Astrocyte (in vitro differentiated cells and primary cell): ENCODE measurements around the gene NOS1AP.

Experiments used
- EZH2 ChIP-seq: IDR thresholded peaks from 2 replicates; pipeline ENCODE4 v1.6.1; 2012; ENCODE audit warnings: mild to moderate bottlenecking, low read length, inconsistent platforms; ENCODE audit not compliant: insufficient read depth
- TF ChIP-seq, protein P1 (sequence below): IDR thresholded peaks from 2 replicates; pipeline ENCODE4 v1.5.1; 2011; ENCODE audit warnings: low read depth, mild to moderate bottlenecking, inconsistent platforms, low read length, moderate library complexity; ENCODE audit not compliant: insufficient read depth

DNA sequence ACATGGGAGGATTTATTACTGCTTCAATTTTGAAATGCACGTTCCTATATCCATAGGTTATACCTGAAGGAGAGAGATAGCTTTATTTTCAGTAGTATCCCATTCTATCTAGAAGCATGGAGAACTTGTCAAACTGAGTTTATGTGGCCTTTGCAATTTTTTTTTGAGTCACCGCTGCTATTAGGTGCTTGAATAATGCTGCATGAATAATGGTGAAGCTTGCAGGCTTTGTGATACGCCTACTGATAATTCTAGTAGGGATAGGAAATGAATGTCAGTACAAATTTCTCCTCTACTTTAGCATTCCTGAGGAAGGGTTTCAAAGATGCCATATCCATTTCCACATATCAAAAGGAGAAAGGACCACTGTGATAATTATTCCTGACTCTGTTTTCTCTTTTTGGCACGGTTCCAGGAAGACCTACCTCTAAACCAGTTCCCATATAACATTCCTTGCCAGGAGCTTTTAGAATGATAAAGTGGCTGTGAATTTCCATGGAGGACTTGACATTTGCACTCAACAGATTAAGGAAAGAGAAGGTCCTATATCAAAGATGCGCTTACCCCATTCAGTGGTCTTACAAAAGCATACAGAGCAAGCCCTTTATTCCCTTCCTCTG lies 223.7 kb downstream of the NOS1AP start:
- TF ChIP-seq, protein P1, sequence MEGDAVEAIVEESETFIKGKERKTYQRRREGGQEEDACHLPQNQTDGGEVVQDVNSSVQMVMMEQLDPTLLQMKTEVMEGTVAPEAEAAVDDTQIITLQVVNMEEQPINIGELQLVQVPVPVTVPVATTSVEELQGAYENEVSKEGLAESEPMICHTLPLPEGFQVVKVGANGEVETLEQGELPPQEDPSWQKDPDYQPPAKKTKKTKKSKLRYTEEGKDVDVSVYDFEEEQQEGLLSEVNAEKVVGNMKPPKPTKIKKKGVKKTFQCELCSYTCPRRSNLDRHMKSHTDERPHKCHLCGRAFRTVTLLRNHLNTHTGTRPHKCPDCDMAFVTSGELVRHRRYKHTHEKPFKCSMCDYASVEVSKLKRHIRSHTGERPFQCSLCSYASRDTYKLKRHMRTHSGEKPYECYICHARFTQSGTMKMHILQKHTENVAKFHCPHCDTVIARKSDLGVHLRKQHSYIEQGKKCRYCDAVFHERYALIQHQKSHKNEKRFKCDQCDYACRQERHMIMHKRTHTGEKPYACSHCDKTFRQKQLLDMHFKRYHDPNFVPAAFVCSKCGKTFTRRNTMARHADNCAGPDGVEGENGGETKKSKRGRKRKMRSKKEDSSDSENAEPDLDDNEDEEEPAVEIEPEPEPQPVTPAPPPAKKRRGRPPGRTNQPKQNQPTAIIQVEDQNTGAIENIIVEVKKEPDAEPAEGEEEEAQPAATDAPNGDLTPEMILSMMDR = no peak
- no peak for TF ChIP-seq EZH2
